Adrenal gland (tissue), 12 donors: Measurements from ENCODE around the gene MPZ. TPM values are rescaled to one million over a fixed set of nuclear protein-coding genes. Genes with fewer than 3 reads are reported as not detected.

Experiments used
- DNase-seq, 7 donors: peaks; one replicate each; pipeline ENCODE4 v3.0.0-alpha.2; 2019 to 2020
- H3K27ac ChIP-seq, 5 donors: fragments of 200-600 bp; sonication (generic) in 4 of 5; 1 replicate in 3 of 5; 2 replicates in 2 of 5; pipeline versions ENCODE4 v1.5.1 to v1.8.0; 2016 to 2020; ENCODE audit warnings: mild to moderate bottlenecking in 1 of 5
- H3K27me3 ChIP-seq: fragments of 200-600 bp; 2 replicates; pipeline ENCODE4 v1.8.0; 2021
- H3K36me3 ChIP-seq, 2 donors: fragments of 200-600 bp; replicated peaks in 1 of 2; 1 replicate in 1 of 2; 2 replicates in 1 of 2; pipeline versions ENCODE4 v1.5.1 to v1.8.0; 2018 to 2022
- H3K4me1 ChIP-seq, 2 donors: fragments of 200-600 bp; replicated peaks in 1 of 2; 1 replicate in 1 of 2; 2 replicates in 1 of 2; pipeline versions ENCODE4 v1.5.1 to v1.8.0; 2018 to 2021
- H3K4me3 ChIP-seq, 4 donors: fragments of 200-600 bp; sonication (generic) in 3 of 4; one replicate each; pipeline ENCODE4 v1.5.1; 2016 to 2018
- H3K9me3 ChIP-seq, 3 donors: fragments of 200-600 bp; sonication (generic) in 1 of 3; replicated peaks in 1 of 3; 1 replicate in 2 of 3; 2 replicates in 1 of 3; pipeline versions ENCODE4 v1.5.1 to v1.8.0; 2016 to 2021
- CTCF ChIP-seq, 6 experiments: fragments of 450-650 bp in 4 of 6; fragments of 200-600 bp in 2 of 6; sonication (generic) in 1 of 6; IDR thresholded peaks; 1 replicate in 5 of 6; 2 replicates in 1 of 6; pipeline versions ENCODE4 v1.5.1 to v1.8.0; 2016 to 2021; ENCODE audit warnings: antibody characterized with exemption in 6 of 6, mild to moderate bottlenecking in 2 of 6, moderate library complexity in 1 of 6
- POLR2A ChIP-seq, 2 donors: fragments of 450-650 bp; IDR thresholded peaks; one replicate each; pipeline ENCODE4 v1.6.1; 2017; ENCODE audit warnings: antibody characterized with exemption in 2 of 2, mild to moderate bottlenecking in 2 of 2, moderate library complexity in 1 of 2
- WGBS, 4 donors: extraction: QIAGEN DNeasy Blood & Tissue Kit in 2 of 4; methylation state at CpG; one replicate each; pipeline versions ENCODE4 v1.1.5 to v1.1.7; 2013 to 2017; 5-methylcytosine and 5-hydroxymethylcytosine counted together
- intact Hi-C, 2 donors: fragments of 100-400 bp; cut with DNase I; formaldehyde crosslinking; loops; one replicate each; pipeline versions ENCODE4 v1.14.1 to v1.15.0; 2022 to 2023
- polyA plus RNA-seq, 3 donors: library from polyadenylated mRNA; stranded (reverse); fragments of 200-250 nt in 2 of 3; fragments of 350-450 nt in 1 of 3; fragmentation: Illumina TruSeq in 1 of 3; extraction: RNeasy Lipid Tissue Mini Kit (QIAGEN cat#74804) in 1 of 3; gene quantifications; one replicate each; pipeline ENCODE4 v1.2.3, GENCODE V29; 2013 to 2014
- total RNA-seq, 9 donors: library from RNA; depleted of rRNA in 4 of 9; stranded (reverse); fragments of >200 nt in 4 of 9; fragments of 120-200 nt in 1 of 9; fragmentation: NEBNext Ultra II Directional in 1 of 9; extraction: Animal tissue kit (Norgen Biotek cat#: 25700) in 1 of 9; gene quantifications; one replicate each; pipeline versions ENCODE4 v1.1.0 to v1.2.4, GENCODE V29; 2013 to 2023
- donor health status: healthy with polysubstance abuse.
- donor health status: Bipolar disorder and iron deficiency.
- donor health status: DM: yes; HTN: yes; CAD: no.
- donor health status: DM: no; HTN: no; CAD: no.
- donor health status: DM: no; HTN: no; CAD: no.
- donor health status: DM: yes; HTN: yes; CAD: no.

MPZ gene
- total and polyA plus RNA-seq, 12 donors = 0.66 to 10.3 (median 4.0) TPM

GRCh38 chr1:161297415-161297814 is 12.4 kb downstream of the MPZ start:
- Histone ChIP-seq H3K9me3 (no peaks in the 10 kb centered on the region), H3K4me1 (no peaks in the 10 kb centered on the region), H3K36me3 (no peaks in the 10 kb centered on the region), H3K27me3 (no peaks in the 10 kb centered on the region), H3K27ac (no peak overlapping the region), H3K4me3 (no peak overlapping the region)
- TF ChIP-seq CTCF (IDR thresholded peaks at IDR 0.05) = no peak
- no peak for TF ChIP-seq POLR2A (IDR thresholded peaks at IDR 0.05)
- DNase-seq = no peak
- intact Hi-C loops = loop anchor here in 1 of 2 donors (10.0 kb wide), 1 partner anchor 73 kb away; the partner anchor contains the start of genes APOA2 and TOMM40L

- intact Hi-C loops = loop anchor here in 1 of 2 donors (10.0 kb wide), 1 partner anchor 66 kb away; the partner anchor contains the start of genes APOA2 and TOMM40L
- no peak for DNase-seq
- 77 to 86% (median 83%) methylated on average over 1 of the region's 1 CpG for WGBS, 4 donors
These were observed 19.0 kb downstream of the MPZ start for GRCh38 chr1:161290779-161291178.

GRCh38 chr1:161287482-161288054 is 22.2 kb downstream of the MPZ start:
- Histone ChIP-seq H3K36me3 (no peaks in the 10 kb centered on the region), H3K4me1 (no peaks in the 10 kb centered on the region), H3K4me3 (no peak overlapping the region), H3K9me3 (no peaks in the 10 kb centered on the region), H3K27me3 (no peaks in the 10 kb centered on the region), H3K27ac (no peak overlapping the region)
- TF ChIP-seq POLR2A (IDR thresholded peaks at IDR 0.05) (no peak), CTCF (IDR thresholded peaks at IDR 0.05) (no peak)
- 89 to 95% (median 93%) methylated on average over 3 of the region's 3 CpGs for WGBS, 4 donors
- intact Hi-C loops = loop anchor here in 1 of 2 donors (5.0 kb wide), 1 partner anchor 60 kb away; the partner anchor contains the start of gene TOMM40L
- DNase-seq = no peak

More at GRCh38 chr1:161290779-161291178, 19.0 kb downstream of the MPZ start:
- Histone ChIP-seq H3K27me3 (no peaks in the 10 kb centered on the region), H3K4me1 (no peaks in the 10 kb centered on the region), H3K36me3 (no peaks in the 10 kb centered on the region), H3K27ac (no peak overlapping the region), H3K9me3 (no peaks in the 10 kb centered on the region), H3K4me3 (no peak overlapping the region)
- TF ChIP-seq CTCF (IDR thresholded peaks at IDR 0.05) (no peak), POLR2A (IDR thresholded peaks at IDR 0.05) (no peak)

DNA sequence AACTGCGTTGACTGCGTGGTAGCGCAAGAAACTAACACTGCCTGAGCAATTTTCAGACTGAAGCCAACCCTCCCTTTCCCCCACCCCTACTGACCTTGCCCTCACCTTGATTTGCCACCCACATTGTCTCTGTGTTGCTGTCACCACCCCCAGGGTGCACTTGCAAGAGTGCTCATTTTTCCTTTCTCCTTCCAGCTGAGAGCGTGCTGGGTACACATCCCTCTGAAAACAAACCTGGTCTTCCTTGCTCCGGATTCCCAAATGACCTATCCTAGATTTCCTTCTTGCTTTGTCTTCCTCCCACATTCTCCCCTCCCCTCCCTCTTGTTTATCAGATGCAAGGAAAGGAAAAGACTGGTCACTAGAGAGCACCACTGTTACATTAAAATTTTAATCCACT is 24.2 kb downstream of the MPZ start:
- Histone ChIP-seq H3K4me3 (no peak overlapping the region), H3K9me3 (no peaks in the 10 kb centered on the region), H3K27ac (no peak overlapping the region), H3K27me3 (no peaks in the 10 kb centered on the region), H3K4me1 (no peaks in the 10 kb centered on the region), H3K36me3 (no peaks in the 10 kb centered on the region)
- no peak for DNase-seq
- WGBS, 4 donors = 72 to 83% (median 76%) methylated on average over 5 of the region's 5 CpGs
- intact Hi-C loops = loop anchor here in 1 of 2 donors (5.0 kb wide), 1 partner anchor 58 kb away; the partner anchor contains the start of gene TOMM40L
- no peak for TF ChIP-seq POLR2A (IDR thresholded peaks at IDR 0.05)

DNA sequence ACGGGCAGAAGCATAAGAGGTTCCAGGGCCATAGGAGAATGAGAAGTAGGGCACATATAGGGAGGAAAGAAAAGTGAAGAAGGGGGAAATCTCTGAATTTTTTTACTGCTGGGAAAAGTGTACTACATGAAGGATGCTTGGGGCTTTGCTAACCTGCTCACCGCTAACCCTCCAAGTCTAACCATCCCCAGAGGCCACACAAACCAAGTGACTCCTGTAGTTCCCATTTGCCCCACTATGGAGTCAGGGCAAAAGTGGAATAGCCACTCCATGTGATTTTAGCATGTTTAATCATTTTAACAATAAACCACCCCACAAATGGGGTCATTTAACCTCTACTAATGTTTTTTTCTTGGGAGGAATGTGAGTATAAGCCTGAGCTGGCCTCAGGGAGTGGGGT is 24.7 kb downstream of the MPZ start:
- Histone ChIP-seq H3K4me1 (no peaks in the 10 kb centered on the region), H3K27ac (no peak overlapping the region), H3K27me3 (no peaks in the 10 kb centered on the region), H3K36me3 (no peaks in the 10 kb centered on the region), H3K9me3 (no peaks in the 10 kb centered on the region), H3K4me3 (no peak overlapping the region)
- no peak for DNase-seq
- intact Hi-C loops = loop anchor here in 1 of 2 donors (5.0 kb wide), 1 partner anchor 58 kb away; the partner anchor contains the start of gene TOMM40L
- 90 to 100% (median 96%) methylated on average over 2 of the region's 2 CpGs for whole genome bisulfite sequencing, 4 donors
- no peak for TF ChIP-seq POLR2A (IDR thresholded peaks at IDR 0.05)
- no peak for TF ChIP-seq CTCF (IDR thresholded peaks at IDR 0.05)
